Thymus (tissue), 11 donors: ENCODE results near the gene OS9. TPM values are rescaled to one million over a fixed set of nuclear protein-coding genes. Genes with fewer than 3 reads are reported as not detected.

ENCODE experiments used
- DNase-seq, 9 donors: peaks; one replicate each; pipeline ENCODE4 v3.0.0-alpha.2; 2013; ENCODE audit warnings: low spot score in 9 of 9, low read depth in 6 of 9, missing footprints in 1 of 9
- H3K27ac ChIP-seq, 2 donors: one replicate each; pipeline ENCODE4 v1.5.1; 2013; ENCODE audit warnings: control low read depth in 1 of 2, low read depth in 1 of 2, low read length in 1 of 2, mild to moderate bottlenecking in 1 of 2, moderate library complexity in 1 of 2
- H3K27me3 ChIP-seq, 2 donors: one replicate each; pipeline ENCODE4 v1.5.1; 2013; ENCODE audit warnings: low read length in 1 of 2; ENCODE audit not compliant: control insufficient read depth in 2 of 2, insufficient read depth in 1 of 2
- H3K36me3 ChIP-seq, 2 donors: one replicate each; pipeline ENCODE4 v1.5.1; 2013; ENCODE audit warnings: low read length in 1 of 2, mild to moderate bottlenecking in 1 of 2, moderate library complexity in 1 of 2; ENCODE audit not compliant: control insufficient read depth in 2 of 2, insufficient read depth in 2 of 2
- H3K4me1 ChIP-seq, 2 donors: one replicate each; pipeline ENCODE4 v1.5.1; 2013; ENCODE audit warnings: low read length in 2 of 2; ENCODE audit not compliant: control insufficient read depth in 2 of 2, insufficient read depth in 2 of 2
- H3K4me3 ChIP-seq, 2 donors: one replicate each; pipeline ENCODE4 v1.5.1; 2013; ENCODE audit warnings: low read length in 2 of 2, control low read depth in 1 of 2, mild to moderate bottlenecking in 1 of 2
- H3K9me3 ChIP-seq, 2 donors: one replicate each; pipeline ENCODE4 v1.5.1; 2013; ENCODE audit warnings: low read length in 1 of 2, mild to moderate bottlenecking in 1 of 2; ENCODE audit not compliant: control insufficient read depth in 2 of 2, insufficient read depth in 1 of 2
- WGBS: extraction: QIAGEN DNeasy Blood & Tissue Kit; methylation state at CpG from one replicate; pipeline ENCODE4 v1.1.7; 2013; 5-methylcytosine and 5-hydroxymethylcytosine counted together
- polyA plus RNA-seq: library from polyadenylated mRNA; stranded (reverse); fragments of 200-250 nt; gene quantifications from one replicate; pipeline ENCODE4 v1.2.3, GENCODE V29; 2013
- total RNA-seq: library from RNA; stranded (reverse); fragments of 120-200 nt; gene quantifications from one replicate; pipeline ENCODE4 v1.2.4, GENCODE V29; 2013
- donor health status: healthy.

The OS9 gene
- total and polyA plus RNA-seq, 2 donors, result 111 to 166 TPM

GRCh38 chr12:57741844-57742738, 48.2 kb downstream of the OS9 start:
- WGBS, result 21% methylated on average over 14 of the region's 14 CpGs
- Histone ChIP-seq H3K9me3 (no peaks in the 10 kb centered on the region), H3K4me1 (peaks cover 34 to 60% of the 10 kb centered on the region in 2 donors), H3K36me3 (peaks cover 16 to 24% of the 10 kb centered on the region in 2 donors), H3K27ac (peak overlapping the region; percentile 47 to 82), H3K4me3 (peak overlapping the region; percentile 57 to 58), H3K27me3 (peaks cover 0 to 15% of the 10 kb centered on the region in 2 donors)
- peak in 5 of 9 donors; percentile 49 to 82 (median 71) for DNase-seq

GRCh38 chr12:57743769-57744168, 49.8 kb downstream of the OS9 start:
- Histone ChIP-seq H3K27ac (peak overlapping the region in 1 of 2 donors; percentile 82), H3K4me3 (no peak overlapping the region), H3K36me3 (peaks cover 17 to 30% of the 10 kb centered on the region in 2 donors), H3K4me1 (peaks cover 34 to 56% of the 10 kb centered on the region in 2 donors), H3K27me3 (peaks cover 0 to 10% of the 10 kb centered on the region in 2 donors), H3K9me3 (no peaks in the 10 kb centered on the region)
- no peak for DNase-seq
- WGBS, result 95% methylated on average over 2 of the region's 2 CpGs

GRCh38 chr12:57744194-57744776, 50.4 kb downstream of the OS9 start:
- Histone ChIP-seq H3K4me3 (peak overlapping the region; percentile 58 to 68), H3K27me3 (peaks cover 0 to 4% of the 10 kb centered on the region in 2 donors), H3K9me3 (no peaks in the 10 kb centered on the region), H3K4me1 (peaks cover 34 to 51% of the 10 kb centered on the region in 2 donors), H3K27ac (peak overlapping the region; percentile 82 to 89), H3K36me3 (peaks cover 18 to 35% of the 10 kb centered on the region in 2 donors)
- DNase-seq, result peak in 1 of 9 donors; percentile 57
- WGBS, result 12% methylated on average over 21 of the region's 21 CpGs

GRCh38 chr12:57744777-57745484, 51.0 kb downstream of the OS9 start, which contains the start of gene TSPAN31:
Gene TSPAN31 (plus strand): TSS chr12:57745039. CDS start chr12:57745155, 116 bp downstream.
- H3K36me3 ChIP-seq, result peaks cover 14 to 35% of the 10 kb centered on the region in 2 donors
- peaks cover 0 to 2% of the 10 kb centered on the region in 2 donors for H3K27me3 ChIP-seq
- H3K4me3 ChIP-seq, result peak within 1 kb of the TSS; percentile 58 to 68
- under 1% methylated on average over 29 of the region's 29 CpGs for WGBS
- H3K9me3 ChIP-seq, result no peaks in the 10 kb centered on the region
- peaks cover 30 to 45% of the 10 kb centered on the region in 2 donors for H3K4me1 ChIP-seq
- peak within 1 kb of the TSS; percentile 82 to 89 for H3K27ac ChIP-seq
- DNase-seq, result peak; percentile 70 to 97 (median 88)

GRCh38 chr12:57745485-57745881, 51.6 kb downstream of the OS9 start:
- WGBS, result 62% methylated on average over 8 of the region's 8 CpGs
- no peak for DNase-seq
- H3K27me3 ChIP-seq, result peaks cover 0 to 2% of the 10 kb centered on the region in 2 donors
- no peaks in the 10 kb centered on the region for H3K9me3 ChIP-seq
- peak overlapping the region; percentile 58 to 68 for H3K4me3 ChIP-seq
- H3K4me1 ChIP-seq, result peaks cover 28 to 42% of the 10 kb centered on the region in 2 donors
- peaks cover 14 to 39% of the 10 kb centered on the region in 2 donors for H3K36me3 ChIP-seq
- peak overlapping the region; percentile 81 to 82 for H3K27ac ChIP-seq

- peaks cover 14 to 44% of the 10 kb centered on the region in 2 donors for H3K36me3 ChIP-seq
- H3K27ac ChIP-seq, result no peak overlapping the region
- H3K9me3 ChIP-seq, result no peaks in the 10 kb centered on the region
- peaks cover 0 to 2% of the 10 kb centered on the region in 2 donors for H3K27me3 ChIP-seq
- WGBS, result 95% methylated on average over 3 of the region's 3 CpGs
- no peak overlapping the region for H3K4me3 ChIP-seq
- DNase-seq, result no peak
- H3K4me1 ChIP-seq, result peaks cover 22 to 42% of the 10 kb centered on the region in 2 donors
Observed at GRCh38 chr12:57746025-57746424, 52.1 kb downstream of the OS9 start.

GRCh38 chr12:57749061-57749460, 55.1 kb downstream of the OS9 start:
- DNase-seq, result no peak
- Histone ChIP-seq H3K27me3 (peaks cover 0 to 2% of the 10 kb centered on the region in 2 donors), H3K4me1 (peaks cover 25 to 48% of the 10 kb centered on the region in 2 donors), H3K36me3 (peaks cover 14 to 44% of the 10 kb centered on the region in 2 donors), H3K4me3 (no peak overlapping the region), H3K27ac (no peak overlapping the region), H3K9me3 (no peaks in the 10 kb centered on the region)
- WGBS, result 98% methylated on average over 5 of the region's 5 CpGs

- peaks cover 19 to 43% of the 10 kb centered on the region in 2 donors for H3K4me1 ChIP-seq
- 95% methylated on average over 15 of the region's 15 CpGs for WGBS
Observed at GRCh38 chr12:57750561-57751431, 56.9 kb downstream of the OS9 start.

More at GRCh38 chr12:57750561-57751431, 56.9 kb downstream of the OS9 start:
- Histone ChIP-seq H3K4me3 (peak overlapping the region in 1 of 2 donors; percentile 59), H3K27ac (no peak overlapping the region), H3K9me3 (no peaks in the 10 kb centered on the region), H3K27me3 (peaks cover 0 to 2% of the 10 kb centered on the region in 2 donors), H3K36me3 (peaks cover 14 to 44% of the 10 kb centered on the region in 2 donors)
- DNase-seq, result no peak
